OCI-M1 (cell line): Measurements from ENCODE around the gene CEP250.

Experiments
- DNase-seq: peaks from one replicate; lab custom pipeline; 2025; lab: John Stamatoyannopoulos, UW

CEP250 gene

DNA sequence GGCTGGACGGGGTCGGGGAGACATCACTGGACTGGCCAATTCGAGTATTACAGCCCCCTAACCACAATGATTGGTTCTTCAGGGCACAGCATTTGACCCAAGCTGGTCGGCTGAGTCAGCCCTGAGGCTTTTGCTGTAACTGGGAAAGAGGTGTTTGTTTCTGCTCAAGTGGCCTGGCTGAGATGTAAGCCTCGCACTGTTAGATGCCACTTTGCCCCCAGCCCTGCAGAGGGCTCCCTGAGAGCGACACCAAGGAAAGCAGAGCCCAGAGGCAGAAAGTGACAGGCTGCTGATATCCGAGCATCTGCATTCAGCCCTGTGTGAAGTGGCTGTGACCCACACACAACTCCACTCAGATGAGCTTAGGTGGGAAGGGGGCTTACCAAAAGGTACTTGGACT, 105.9 kb downstream of the CEP250 start:
- peak; percentile 75 for DNase-seq

DNA sequence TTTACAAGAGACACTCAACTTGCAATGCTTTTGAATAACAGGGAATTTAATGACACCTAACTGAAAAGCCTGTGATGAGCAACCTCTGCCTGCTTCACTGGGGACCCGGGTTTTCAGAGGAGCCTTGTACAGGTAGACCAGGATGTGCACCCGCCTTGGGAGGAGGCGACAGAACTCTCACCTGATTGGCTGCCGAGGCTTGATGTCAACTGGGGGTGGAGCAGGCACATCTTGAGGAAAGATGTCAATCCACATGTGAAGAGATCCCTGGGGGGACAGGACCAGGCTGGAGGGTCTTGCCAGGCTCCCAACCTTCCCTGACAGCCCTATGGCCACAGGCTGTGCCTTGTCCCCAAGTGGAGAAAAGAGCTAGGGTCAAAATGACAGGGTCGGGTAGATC, 106.3 kb downstream of the CEP250 start:
- DNase-seq, result no peak

DNA sequence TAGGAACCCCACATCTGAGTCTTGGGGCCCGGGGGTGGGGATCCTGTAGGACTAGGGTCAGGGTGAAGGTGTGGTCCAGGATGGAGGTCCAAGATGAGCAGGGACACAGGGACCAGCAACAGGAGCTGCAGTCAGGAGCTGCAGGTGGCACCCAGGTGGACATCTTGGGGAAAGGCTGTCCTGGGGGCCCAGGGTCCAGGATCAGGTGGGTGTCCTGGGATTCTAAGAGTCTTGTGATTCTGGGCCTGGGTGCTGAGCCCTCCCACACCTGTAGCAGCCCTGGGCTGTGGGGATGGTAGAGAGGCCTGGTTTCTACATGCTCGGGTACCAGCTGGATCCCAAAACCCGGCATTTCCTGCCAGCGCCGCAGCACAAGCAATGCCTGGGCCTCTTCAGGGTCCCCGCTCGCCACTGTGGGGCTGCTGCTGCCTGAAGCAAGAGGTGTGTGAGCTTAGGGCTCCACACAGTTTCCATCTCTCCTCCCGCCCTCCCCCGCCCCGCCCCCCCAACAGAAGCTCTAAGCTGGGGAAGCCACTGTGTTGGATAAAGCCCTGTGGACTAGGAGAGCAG, 107.2 kb downstream of the CEP250 start:
- DNase-seq, result no peak

DNA sequence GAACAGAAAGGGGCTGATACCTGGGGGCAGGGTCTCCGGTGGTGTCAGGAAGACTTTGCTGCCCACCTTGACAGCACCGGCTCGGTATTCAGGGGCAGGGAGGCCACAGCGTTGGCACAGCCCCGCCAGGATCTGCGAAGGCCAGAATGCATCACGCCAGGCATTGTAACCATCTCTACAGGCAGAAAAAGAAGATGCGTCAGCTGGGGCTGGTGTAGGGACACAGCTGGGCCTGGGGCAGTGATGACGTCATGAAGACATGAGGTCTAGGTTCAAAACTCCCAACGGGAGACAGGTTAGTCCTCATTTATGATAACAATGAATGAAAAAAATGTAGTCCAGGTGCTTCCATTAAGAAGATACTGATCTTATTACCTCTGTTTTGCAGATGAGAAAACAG, 108.4 kb downstream of the CEP250 start:
- DNase-seq, result no peak

DNA sequence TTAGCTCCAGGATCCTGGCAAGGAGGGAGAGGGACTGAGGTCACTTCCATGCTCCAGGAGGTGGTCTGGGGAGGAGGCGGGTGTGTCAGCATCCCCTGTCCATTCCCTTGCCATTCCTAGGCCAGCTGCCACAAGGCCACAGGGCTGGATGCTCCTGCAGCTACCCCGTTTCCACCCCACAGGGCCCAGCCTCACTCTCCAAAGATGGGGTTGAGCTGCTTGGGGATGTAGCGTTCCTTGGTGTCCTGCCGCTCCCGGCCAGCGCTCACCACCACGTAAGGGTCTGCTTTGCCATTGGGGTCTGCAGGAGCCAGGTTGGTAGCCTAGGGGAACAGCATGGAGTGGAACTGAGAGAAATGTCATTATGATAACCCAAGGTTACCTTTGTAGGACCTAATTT, 109.5 kb downstream of the CEP250 start:
- DNase-seq, result no peak

DNA sequence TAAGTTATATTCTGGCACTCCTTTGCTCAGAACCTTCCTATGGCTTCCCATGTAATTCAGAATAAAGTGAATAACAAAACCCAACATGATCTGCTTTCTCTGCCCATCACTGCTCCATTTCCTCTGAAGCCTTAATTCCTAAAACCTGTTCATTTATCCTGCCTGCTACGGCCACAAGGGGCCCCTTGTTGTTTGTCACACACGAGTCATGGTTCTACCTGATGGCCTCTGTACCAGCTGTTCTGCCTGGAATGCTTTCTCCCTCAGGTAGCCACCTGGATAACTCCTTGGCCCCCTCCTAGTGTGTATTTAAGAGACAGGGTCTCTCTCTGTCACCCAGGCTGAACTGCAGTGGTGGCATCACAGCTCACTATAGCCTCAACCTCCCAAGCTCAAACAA, 113.2 kb downstream of the CEP250 start:
- DNase-seq, result peak; percentile 14
